ENCODE measurements around the gene IL34.
"Not testable (repeated sequence)": the region's sequence is repeated elsewhere in the genome, so short reads cannot be mapped to it uniquely, and the experiment has no call there.

The IL34 gene

DNA sequence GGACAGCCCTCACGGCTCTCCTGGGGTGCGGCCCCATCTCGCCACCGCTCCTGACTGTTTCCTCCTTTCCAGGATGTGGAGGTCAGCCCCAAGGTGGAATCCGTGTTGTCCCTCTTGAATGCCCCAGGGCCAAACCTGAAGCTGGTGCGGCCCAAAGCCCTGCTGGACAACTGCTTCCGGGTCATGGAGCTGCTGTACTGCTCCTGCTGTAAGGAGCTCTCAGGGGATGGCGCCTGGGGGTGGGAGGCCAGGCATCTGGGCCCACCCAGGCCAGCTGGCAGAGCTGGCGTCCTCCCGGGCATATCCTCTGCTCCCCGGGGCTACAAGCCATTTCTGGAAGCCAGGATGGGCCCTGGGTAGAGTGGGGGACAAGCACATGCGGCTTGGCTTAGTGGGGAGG, 13.2 kb downstream of the IL34 start:
- no peak for DNase-seq

DNA sequence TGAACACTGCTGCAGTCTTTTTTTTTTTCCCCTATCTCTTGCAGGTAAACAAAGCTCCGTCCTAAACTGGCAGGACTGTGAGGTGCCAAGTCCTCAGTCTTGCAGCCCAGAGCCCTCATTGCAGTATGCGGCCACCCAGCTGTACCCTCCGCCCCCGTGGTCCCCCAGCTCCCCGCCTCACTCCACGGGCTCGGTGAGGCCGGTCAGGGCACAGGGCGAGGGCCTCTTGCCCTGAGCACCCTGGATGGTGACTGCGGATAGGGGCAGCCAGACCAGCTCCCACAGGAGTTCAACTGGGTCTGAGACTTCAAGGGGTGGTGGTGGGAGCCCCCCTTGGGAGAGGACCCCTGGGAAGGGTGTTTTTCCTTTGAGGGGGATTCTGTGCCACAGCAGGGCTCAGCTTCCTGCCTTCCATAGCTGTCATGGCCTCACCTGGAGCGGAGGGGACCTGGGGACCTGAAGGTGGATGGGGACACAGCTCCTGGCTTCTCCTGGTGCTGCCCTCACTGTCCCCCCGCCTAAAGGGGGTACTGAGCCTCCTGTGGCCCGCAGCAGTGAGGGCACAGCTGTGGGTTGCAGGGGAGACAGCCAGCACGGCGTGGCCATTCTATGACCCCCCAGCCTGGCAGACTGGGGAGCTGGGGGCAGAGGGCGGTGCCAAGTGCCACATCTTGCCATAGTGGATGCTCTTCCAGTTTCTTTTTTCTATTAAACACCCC, 13.8 kb downstream of the IL34 start:
- DNase-seq, result no peak

DNA sequence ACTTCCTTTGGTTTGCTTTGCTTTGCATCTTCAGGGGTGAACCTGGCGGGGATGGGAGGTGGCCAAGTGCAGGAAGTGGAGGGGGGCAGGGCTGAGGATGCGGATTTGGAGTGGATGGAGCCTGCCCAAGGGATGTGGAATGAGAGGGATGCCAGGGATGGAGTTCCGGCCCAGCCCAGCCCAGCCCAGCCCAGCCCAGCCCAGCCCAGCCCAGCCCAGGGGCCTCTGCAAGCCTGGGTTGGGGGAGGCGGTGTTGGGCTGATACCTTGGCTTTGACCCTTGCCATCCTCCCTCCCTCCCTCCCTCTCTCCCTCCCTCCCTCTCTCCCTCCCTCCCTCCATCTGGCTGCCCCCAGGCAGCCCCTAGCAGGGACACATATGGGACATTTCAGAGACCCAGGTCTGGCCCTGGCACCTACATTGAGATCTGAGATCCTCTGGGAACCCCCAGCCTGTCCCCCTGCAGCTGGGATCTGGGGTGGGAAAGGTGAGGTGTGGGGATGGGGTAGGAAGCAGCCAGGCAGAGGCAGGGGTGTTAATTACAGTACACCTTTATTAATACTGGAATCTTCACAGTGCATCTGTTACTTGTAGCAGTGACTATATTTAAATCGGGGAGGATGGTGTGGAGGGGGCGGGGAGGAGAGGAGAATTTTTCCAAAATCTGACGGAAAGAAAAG, 14.5 kb downstream of the IL34 start:
- no peak for DNase-seq

DNA sequence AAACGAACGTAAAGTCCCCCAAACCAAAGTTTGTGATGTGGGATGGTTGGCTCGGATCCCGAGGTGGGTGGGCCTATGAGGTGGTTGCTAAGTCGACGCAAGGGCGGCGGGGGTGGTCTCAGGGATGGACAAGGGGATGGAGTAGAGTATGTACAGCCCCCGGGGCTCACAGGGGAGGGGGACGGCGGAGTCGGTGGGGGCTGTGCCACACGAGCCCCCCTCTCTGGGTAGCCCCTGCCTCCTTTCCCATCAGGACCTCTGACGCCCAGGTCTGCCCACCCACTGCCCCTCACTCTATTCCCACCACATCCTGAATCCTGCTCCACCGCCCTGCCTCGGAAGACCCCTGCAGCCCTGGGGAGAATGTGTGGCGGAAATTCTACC, 15.2 kb downstream of the IL34 start:
- DNase-seq, result no peak

DNA sequence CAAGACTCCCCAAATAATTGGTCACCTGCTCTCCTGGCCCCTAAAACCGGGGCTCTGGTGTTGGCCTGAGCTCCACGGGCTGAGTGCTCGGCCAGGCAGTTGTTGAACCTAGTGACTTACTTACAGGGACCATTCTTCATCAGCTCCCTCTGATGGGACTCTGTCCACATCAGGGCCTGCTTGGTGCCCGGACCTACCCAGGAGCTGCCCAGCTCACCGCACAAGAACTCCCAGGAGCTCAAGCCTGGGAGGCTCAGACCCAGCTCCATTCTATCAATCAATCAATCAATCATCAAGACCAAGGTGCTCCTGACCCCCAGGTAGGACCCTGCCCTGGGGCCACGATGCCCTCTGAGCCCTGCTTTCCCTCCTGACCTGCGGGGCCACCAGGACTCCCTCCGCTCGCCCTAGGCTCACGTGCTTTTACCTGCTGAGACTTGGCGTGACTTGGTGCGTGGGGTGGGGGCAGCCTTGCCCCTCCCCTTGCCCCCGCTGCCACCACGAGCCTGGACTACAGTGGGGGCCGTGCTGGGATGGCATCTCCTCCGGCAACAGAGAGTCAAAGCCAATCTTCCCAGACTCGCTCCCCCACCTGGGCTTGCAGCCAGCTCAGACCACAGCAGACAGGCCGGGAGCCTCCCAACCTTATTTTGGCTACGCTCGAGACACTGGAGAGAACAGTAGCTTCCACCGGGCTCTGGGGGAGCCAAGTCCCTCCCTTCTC, 15.7 kb downstream of the IL34 start:
- no peak for DNase-seq

DNA sequence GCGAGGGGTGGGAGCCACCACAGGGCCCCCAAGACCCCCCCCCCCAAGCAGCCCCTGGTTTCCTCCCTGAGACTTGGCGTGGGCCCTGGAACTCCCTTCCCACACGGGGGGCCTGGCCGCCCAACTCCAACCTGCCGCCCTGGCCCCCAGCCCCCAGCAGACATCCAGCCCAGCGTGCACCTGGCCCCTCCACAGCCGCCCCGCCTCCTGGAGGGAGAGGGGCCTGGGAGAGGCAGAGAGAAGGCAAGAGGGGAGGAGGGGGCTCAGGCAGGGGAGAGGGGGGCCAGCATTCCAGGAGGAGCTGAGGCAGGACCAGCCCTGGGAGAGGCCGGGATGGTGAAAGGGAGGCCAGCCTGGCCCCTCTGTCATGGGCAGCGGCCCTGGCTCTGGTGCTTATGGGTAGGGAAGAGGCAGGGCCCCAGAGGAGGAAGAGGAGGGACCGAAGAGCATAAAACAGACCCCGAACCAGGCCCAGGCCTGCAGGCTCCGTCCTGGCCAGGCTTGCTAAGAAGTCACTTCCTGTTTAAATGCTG, 16.7 kb downstream of the IL34 start:
- DNase-seq, result no peak

DNA sequence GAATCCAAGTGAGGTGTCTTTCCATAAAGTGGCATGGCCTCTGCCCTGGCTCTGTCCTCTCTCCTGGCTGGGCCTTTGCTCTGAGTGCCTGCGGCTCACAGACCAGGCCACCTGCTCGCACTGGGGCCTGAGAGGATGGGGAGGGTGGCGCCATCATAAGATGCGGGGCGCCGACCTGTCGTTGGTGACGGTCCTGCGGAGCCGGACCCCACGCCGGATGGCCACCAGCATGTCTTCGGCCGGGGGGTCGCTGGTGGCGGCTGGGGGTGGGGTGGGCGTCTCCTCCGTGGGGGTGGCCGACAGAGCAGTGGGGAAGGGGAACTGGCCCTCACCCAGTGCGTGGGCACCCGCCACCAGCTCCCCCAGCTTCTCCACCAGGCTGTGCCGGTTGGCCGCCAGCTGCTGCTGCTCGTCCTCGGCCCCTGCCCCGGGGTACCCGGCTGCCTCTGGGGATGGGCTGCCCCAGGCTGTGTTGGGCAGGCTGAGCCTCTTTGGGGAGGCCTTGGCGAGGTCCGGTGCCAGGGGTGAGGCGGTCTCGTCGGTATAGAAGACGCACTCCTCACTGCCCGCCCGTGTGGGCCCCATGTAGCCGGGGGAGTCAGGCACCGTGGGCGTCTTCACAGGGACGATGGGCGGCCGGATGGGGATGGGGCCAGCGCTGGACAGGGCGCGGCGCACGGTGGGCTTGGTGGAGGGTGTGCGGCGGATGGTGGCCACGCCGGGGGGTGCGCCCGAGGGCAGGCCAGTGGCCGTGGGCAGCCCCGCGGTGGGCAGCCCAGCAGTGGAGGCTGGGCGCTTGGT, 17.4 kb downstream of the IL34 start:
- no peak for DNase-seq

DNA sequence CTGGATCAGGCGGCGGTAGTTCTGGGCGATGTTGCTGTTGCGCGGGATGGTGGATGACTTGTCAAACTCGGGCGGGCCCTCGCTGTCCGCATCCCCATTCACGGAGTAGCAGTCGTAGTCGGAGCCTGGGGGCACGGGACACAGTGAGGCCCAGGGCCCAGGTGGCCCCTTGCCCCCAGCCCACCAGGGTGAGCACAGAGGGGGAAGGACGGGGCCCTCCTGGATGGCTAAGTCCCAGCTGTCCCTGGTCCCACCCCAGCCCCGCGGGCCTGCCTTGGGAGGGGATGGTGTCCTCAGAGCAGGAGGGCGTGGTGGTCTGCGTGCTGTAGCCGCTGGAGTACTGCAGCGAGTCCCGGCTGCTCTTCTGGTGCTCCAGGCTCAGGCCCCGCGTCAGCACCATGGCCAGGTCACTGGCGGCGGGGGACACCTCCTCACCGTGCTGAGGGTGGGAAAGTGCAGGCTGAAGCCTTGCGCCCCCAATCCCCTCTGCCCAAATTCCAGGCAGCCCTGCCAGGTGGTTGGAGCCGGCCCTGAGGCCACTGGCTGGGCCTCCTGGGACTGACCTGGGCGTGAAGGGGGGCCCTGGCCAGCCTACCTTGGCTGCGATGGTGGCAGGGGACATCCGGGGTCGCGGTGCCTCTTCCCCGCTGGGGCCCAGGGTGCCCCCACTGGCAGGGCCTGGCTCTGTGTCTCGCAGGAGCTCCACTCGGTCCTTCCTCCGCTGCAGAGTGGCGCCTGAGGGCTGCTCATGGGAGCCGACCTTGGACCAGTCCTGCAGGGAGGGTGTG, 18.2 kb downstream of the IL34 start:
- no peak for DNase-seq

DNA sequence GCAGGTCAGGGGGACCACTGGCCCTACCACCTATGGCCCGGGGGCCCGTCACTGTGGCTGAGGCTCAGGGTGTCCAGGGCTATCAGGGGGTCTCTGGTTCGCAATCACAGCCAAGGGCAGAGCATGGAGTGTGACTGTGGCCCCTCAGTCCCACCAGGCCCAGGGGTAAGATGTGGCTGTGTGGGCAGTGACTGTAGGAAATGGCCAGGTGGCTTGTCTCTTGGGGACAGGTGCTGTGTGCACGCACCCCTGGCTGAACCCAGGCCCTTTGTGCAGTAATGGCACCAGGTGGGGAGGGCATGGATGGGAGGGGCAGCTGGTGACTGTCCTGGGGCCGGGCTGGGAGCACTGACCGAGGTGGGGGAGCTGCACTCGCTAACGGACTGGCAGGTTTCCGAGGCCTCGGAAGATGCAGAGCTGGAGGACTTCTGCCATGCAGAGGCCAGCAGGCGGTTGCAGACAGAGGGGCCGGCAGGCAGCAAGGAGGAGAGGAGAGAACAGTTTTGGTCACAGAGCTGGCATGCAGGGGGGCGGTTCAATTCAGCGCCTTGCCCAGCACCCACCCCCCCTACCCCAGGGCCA, 18.8 kb downstream of the IL34 start:
- no peak for DNase-seq

DNA sequence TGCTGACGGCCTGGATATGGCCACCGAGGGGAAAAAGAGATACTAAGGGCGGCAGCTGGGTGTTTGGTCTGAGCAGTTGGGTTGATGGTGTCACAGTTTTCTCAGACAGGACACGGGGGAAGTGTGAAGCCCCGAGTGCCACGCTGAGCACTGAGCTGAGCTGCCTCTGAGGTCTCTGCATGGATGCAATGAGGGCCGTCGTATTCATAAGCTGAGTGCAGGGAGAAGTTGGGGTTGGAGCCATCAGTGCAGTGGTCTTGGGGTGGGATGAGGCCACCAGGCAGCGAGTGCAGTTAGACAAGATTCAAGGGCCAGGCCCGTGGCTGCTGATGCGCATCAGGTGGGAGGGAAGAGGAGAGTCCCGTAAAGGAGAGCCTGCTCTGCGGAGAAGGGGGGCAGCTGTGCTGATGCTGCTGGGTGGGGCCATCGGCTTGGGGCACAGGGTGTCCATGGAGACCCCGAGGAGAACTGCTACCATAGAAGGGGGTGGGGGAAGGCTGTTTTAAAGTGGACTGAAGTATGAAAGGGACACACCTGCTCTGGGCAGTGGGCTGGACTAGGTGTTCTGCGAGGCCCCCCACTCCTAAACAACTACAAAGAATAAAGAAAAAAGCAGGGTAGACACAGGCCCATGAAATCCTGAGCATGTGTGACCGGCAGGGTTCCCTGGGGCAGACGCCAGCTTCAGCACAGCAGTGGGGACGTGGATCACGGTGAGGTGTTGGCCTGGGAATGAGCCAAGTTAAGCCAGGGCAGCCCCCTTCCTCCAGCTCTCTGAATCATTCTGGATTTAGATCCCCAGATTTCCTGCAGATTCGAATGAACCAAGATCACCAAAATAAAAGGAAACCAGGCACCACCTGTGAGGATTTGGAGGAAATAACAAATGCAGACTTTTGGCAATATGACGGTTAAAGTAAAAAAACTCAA, 19.7 kb downstream of the IL34 start:
- no peak for DNase-seq

DNA sequence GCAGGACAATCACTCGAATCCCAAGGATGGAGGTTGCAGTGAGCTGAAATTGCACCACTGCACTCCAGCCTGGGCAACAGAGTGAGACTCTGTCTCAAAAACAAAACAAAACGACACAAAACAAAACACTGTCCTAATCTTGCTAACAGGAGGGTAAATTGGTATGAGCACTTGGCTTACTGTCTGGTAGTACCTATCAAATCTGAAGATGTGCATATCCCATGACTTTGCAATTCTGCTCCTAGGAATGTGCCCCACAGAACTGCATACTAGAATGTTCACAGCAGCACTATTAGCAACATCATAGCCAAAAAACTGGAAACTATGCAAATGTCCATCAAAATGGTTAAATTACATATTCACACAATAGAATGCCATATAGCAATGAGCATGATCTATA, 23.8 kb downstream of the IL34 start:
- no peak for DNase-seq

DNA sequence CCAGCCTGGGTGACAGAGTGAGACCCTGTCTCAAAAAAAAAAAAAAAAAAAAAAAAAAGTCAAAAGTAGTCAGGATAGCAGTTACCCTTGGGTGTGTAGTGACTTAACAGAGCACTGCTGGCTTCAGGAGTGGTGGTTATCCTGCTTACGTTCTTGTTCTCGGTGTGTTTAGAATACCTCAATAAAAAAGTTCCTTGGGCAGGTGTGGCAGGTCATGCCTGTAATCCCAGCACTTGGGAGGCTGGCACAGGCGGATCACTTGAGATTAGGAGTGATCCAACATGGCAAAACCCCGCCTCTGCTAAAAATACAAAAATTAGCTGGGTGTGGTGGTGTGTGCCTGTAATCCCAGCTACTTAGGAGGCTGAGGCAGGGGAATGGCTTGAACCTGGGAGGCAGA, 24.6 kb downstream of the IL34 start:
- DNase-seq, result not testable (repeated sequence)

DNA sequence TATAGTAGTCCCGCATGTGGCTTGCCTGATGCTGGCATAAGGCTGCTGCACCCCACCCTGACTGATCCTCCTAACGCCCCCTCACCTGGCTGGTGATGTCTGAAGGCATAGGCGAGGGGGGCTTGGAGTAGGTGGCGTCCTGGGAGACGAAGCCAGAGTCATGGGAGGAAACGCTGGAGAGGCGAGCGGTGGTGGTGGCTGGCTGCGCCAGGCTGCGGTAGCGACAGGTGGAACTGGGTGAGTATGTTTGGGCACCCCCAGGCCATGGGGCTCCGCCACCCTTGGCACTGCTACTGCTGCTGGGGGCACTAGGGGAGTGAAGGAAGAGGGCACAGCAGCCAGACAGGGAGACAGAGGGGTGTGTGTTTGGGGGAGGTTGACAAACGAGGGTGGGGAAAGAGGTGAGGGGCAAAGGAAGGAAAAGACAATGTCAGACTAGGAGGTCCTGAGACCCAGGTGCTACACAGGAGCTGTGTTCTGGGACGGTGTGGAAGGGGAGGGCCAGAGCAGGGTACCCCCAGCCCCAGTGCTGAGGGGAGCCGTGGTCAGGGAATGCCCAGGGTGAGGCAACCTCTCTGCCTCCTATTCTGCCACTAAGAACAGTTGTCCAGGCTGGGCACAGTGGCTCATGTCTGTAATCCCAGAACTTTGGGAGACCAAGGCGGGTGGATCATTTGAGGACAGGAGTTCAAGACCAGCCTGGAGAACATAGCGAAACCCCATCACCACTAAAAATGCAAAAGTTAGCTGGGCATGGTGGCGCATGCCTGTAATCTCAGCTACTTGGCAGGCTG, 28.1 kb downstream of the IL34 start:
- no peak for DNase-seq

DNA sequence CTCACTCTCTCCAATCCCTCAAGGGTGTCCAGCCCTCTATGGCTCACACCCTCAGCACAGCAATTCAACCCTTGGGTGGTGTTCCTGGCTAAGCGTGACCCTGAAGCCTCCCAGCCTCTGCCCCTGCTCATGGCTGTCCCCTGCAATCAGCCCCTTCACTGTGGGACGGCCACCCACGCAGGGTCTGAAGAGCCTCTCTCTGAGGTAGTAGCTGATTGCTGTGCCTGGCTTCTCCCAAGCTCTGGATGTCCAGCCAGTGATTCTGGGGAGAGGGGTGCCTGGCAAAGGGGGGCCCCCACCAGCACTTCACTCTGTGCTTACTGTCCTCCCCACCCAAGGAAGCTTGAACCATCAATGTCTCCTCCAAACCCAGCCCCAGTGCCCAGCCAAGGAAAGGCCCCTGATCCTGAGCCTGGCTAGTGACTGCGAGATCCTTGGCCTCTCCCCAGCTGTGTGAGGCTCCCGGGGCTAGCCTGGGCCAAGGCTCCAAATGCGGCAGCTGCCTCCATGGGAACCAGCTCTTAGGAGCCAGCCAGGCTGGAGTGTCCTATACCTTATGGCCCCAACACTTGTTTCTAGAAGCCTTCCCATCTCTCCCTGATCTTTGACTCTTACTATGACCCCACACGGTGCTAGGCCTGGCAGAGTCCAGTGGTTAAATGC, 29.6 kb downstream of the IL34 start:
- DNase-seq, result no peak

DNA sequence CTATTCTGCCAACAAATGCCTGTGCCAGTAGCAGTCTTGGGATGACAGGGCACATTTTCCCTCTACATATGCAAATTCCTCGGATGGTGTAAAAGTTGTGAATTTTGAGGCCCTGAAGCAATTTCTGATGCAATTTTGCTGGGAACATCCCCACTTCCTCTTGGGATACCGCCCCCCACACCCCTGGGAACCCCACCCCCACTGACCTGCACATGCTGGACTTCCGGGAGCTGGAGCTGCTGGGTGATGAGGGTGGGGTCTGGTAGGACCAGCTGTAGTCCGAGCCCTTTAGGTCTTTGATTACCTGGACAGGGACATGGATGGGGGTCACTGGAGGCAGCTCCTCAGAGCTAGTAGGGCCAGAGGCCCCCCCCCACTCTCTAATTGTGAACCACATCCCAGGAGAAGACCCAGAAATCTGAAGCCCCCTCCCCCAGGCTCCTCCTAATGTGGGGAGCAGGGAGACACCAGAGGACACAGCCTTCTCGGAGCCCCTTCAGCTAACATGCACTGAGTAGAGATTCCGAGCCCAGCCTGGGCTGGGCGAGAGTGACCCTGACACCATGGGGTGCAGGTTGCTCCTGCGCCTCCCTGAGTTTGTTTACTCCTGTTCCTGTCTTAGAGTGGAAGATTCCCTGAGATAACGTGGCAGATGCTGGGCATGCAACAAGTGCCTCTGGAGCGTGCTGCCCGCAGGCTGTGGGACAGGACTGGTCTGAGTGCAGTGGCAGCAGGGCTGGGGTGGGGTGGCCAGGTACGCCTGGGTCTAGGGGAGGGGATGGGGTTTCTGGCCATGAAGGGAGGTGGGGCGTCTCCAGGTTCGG, 30.5 kb downstream of the IL34 start:
- DNase-seq, result no peak

DNA sequence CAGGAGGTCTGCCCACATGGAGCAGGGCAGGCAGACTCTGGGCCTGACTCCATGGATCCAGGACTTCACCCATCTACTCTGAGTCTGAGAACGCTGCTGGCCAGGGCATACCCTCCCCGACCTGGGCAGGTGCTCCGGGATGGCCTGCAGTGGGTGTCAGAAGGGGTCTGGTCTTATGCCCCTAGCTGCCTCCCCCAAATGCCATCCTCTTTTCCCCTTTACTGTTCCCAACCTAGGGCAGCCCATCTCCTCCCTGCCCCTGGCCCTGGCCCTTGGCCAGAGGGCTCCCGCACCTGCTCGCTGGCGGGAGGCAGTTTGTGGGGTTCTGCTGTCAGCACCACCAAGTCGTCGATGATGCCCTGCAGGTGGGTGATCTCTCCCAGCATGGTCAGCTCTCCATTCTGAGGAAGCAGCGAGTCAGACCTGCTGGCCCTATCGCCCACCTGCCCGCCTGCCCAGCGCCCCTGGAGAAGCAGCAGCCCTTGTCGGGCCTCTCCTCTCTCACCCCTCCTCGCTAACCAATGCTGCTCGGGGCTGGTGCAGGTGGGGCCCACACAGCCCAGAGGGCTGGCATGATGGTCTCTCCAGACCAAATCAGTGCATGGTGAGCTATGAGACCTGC, 31.3 kb downstream of the IL34 start:
- DNase-seq, result no peak

DNA sequence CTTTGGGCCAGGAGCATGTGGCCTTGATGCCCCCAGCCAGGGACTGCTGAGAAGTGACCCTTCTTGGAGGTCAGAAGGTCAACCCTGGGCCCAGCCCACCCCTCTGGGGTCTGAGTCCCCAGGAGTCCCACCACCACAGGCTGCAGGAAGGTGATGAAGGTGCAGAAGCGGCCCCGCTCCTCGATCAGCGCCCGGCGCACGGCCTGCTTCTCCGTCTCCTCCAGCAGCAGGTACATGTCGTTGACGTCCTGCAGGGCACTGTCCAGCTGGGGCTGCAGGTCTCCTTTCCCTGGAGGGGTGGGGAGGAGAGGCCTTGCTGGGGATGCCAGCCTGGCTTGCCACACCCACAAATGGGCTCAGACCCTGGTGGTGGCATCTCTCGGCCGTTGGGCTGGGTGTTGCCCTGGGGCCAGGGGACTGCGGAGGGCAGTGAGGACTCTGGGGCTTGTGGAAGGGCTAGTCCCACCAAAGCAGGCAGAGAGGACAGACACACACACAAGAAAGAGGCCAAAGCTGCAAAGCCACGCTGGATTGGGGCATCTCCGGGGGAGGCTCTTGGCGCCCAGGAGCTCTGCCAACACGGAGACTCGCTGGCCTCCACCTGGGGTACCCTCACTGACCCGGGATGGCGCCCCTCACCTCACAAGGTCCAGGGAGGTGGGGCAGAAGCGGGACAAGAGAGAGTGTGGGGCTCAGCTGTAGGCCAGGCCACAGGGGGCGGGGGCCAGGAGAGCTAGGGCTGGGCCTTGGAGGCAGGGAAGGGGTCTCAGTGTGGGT, 31.9 kb downstream of the IL34 start:
- no peak for DNase-seq
